Coronary artery (tissue), 2 donors: Measurements from ENCODE around the gene THEMIS2.
A peak's percentile ranks its signal among the peaks of the same experiment; 100 is the strongest.

ENCODE experiments used
- DNase-seq: peaks from one replicate; pipeline ENCODE4 v3.0.0-alpha.2; 2017; ENCODE audit warnings: low spot score
- H3K27ac ChIP-seq, 2 donors: fragments of 200-600 bp; sonication (generic); one replicate each; pipeline ENCODE4 v1.5.1; 2016 to 2019
- H3K4me3 ChIP-seq: fragments of 200-600 bp; sonication (generic); 2 replicates; pipeline ENCODE4 v1.5.1; 2016; ENCODE audit warnings: mild to moderate bottlenecking, moderate library complexity
- TF ChIP-seq, protein P1 (sequence below): fragments of 200-600 bp; sonication (generic); IDR thresholded peaks from one replicate; pipeline ENCODE4 v1.5.1; 2019; ENCODE audit warnings: antibody characterized with exemption

THEMIS2 gene

GRCh38 chr1:27886744-27887143 is 14.4 kb downstream of the THEMIS2 start:
- Histone ChIP-seq H3K27ac (peak overlapping the region in 1 of 2 donors; percentile 79), H3K4me3 (no peak overlapping the region)
- no peak for DNase-seq
- TF ChIP-seq, protein P1, sequence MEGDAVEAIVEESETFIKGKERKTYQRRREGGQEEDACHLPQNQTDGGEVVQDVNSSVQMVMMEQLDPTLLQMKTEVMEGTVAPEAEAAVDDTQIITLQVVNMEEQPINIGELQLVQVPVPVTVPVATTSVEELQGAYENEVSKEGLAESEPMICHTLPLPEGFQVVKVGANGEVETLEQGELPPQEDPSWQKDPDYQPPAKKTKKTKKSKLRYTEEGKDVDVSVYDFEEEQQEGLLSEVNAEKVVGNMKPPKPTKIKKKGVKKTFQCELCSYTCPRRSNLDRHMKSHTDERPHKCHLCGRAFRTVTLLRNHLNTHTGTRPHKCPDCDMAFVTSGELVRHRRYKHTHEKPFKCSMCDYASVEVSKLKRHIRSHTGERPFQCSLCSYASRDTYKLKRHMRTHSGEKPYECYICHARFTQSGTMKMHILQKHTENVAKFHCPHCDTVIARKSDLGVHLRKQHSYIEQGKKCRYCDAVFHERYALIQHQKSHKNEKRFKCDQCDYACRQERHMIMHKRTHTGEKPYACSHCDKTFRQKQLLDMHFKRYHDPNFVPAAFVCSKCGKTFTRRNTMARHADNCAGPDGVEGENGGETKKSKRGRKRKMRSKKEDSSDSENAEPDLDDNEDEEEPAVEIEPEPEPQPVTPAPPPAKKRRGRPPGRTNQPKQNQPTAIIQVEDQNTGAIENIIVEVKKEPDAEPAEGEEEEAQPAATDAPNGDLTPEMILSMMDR: no peak

DNA sequence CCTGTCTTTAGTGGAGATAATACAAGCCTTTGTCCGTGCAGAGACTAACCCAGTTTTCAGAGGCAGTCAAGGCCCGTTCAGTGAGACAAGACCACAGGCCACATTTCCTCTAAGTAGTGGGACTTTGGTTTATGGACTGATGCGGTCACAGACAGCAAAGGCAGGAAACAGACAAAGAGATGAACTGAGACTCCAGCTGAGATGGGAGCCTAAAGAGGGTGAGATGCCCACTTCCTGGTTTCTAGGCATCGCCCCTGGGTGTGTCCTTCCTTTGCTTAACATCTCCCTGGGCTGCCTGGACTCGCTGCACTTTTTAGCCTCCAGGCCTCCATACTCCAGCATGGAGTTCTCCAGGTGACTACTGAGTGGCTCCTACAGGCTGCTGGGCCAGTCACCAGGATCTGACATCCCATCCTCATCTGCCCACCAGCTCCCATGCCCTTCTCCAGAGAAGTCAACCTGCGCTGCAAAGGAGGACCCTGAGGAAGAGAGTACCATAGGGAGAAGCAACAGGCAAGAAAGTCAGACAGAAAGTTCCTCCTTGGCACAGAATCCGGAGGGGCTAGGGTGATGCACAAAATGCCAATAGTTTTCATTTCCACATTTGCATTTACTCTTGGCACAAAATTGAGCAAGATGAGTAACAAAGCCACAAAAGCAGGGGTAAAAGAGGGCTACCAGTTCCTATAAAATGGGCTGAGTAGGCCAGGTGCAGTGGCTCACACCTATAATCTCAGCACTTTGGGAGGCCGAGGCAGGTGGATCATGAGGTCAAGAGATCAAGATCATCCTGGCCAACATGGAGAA is 15.1 kb downstream of the THEMIS2 start:
- DNase-seq: no peak
- Histone ChIP-seq H3K27ac (peak overlapping the region in 1 of 2 donors; percentile 79), H3K4me3 (no peak overlapping the region)
- TF ChIP-seq, protein P1: no peak

DNA sequence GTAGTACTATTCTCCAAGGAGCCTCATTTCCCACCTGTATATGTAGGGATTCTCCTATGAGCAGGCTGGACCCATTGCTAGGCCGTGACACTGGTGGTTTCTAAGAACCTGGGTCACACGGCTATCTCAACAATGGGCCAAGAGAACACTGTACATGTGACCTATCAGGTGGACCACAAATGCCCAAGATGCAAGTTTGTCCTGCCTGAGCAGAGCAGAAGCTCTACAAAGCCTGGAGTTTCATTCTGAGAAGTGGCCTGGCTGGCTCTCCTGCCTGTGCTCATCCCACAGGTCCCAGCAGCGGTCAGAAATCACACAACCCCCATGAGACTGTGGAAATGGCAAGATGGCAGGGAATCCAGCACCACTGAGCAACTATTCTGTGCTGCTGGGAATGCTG is 17.2 kb downstream of the THEMIS2 start:
- H3K27ac ChIP-seq: peak overlapping the region in 1 of 2 donors; percentile 54
- H3K4me3 ChIP-seq: no peak overlapping the region
- TF ChIP-seq, protein P1: no peak
- DNase-seq: no peak

DNA sequence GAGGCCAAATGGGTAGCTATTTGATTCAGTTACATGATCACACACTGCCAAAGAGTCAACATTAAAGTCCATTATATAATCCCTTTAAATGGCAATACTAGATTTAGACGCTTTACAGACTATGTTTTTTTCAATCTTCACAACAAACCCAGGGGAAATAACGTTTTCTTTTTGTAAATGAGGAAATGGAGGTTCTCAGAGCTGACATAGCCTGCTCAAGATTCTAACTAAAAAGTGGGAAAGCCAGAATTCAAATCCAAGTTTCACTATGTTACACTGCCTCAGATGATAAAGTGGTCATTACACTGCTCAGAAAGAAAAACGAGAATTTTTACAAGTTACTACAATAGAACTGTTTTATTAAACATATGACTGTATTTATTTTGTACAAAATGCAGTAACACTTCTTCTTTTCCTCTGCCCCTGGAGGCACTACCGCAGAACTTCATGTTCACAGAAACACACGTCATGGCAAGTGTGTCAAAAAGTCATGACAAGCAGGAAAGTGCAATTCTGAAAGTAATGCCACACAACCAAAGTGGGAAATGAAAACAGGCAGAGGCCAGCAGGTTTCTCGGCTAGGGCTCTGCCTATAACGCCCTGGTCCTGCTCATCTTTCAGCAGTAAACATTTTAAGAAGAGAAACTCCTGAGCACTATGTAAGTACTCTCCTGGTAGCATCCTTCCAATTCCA is 19.0 kb downstream of the THEMIS2 start:
- TF ChIP-seq, protein P1: no peak
- Histone ChIP-seq H3K27ac (peak overlapping the region in 1 of 2 donors; percentile 71), H3K4me3 (no peak overlapping the region)
- DNase-seq: no peak

GRCh38 chr1:27894521-27894920 is 22.2 kb downstream of the THEMIS2 start:
- Histone ChIP-seq H3K4me3 (no peak overlapping the region), H3K27ac (no peak overlapping the region)
- TF ChIP-seq, protein P1: no peak
- no peak for DNase-seq

DNA sequence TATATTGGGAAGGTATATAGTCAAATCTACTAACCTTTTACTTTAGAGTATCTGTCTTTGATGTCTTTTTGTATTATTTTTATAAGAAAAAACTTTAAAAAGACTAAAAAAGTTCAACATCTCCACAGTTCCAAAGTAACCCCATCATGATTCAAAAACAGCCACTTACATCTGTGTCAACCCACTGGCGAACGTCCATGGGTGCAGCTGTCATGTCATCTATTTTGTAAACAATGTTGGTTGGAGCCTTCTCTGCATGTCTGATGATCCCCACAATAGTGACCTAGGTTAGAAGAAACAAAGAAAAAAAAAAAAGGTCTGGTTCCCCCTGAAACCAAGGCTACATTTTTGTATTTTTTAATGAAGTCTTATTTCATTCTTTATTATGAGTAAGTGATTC is 34.4 kb downstream of the THEMIS2 start:
- H3K27ac ChIP-seq: no peak overlapping the region
- no peak overlapping the region for H3K4me3 ChIP-seq
- TF ChIP-seq, protein P1: no peak
- no peak for DNase-seq
